H9 (cell line): ENCODE measurements around the gene MRPL14. TPM values are rescaled to one million over a fixed set of nuclear protein-coding genes. Genes with fewer than 3 reads are reported as not detected.

Experiments used
- DNase-seq: peaks from one replicate; pipeline ENCODE4 v3.0.0-alpha.2; 2017
- H2AFZ ChIP-seq: one replicate; pipeline ENCODE4 v1.6.1; 2013; ENCODE audit warnings: mild to moderate bottlenecking, low read length, control low read depth, moderate library complexity
- H2AK5ac ChIP-seq: 2 replicates; pipeline ENCODE4 v1.6.1; 2013; ENCODE audit warnings: low read length, control low read depth, mixed read lengths; ENCODE audit not compliant: insufficient read length
- H2BK120ac ChIP-seq: one replicate; pipeline ENCODE4 v1.6.1; 2013; ENCODE audit warnings: low read depth, mild to moderate bottlenecking, low read length, control low read depth, inconsistent platforms; ENCODE audit not compliant: poor library complexity, severe bottlenecking
- H2BK12ac ChIP-seq: 2 replicates; pipeline ENCODE4 v1.6.1; 2013; ENCODE audit warnings: low read length, control low read depth, mixed read lengths, low read depth; ENCODE audit not compliant: insufficient read length
- H2BK15ac ChIP-seq: 2 replicates; pipeline ENCODE4 v1.6.1; 2013; ENCODE audit warnings: low read depth, low read length, control low read depth
- H2BK20ac ChIP-seq: one replicate; pipeline ENCODE4 v1.6.1; 2013; ENCODE audit warnings: low read depth, mild to moderate bottlenecking, low read length, control low read depth, inconsistent platforms; ENCODE audit not compliant: poor library complexity, severe bottlenecking
- H2BK5ac ChIP-seq: 2 replicates; pipeline ENCODE4 v1.6.1; 2013; ENCODE audit warnings: low read length, control low read depth, mixed read lengths; ENCODE audit not compliant: insufficient read length
- H3K14ac ChIP-seq: 2 replicates; pipeline ENCODE4 v1.6.1; 2013; ENCODE audit warnings: low read length, control low read depth; ENCODE audit not compliant: insufficient read depth
- H3K18ac ChIP-seq: 2 replicates; pipeline ENCODE4 v1.6.1; 2013; ENCODE audit warnings: low read depth, mild to moderate bottlenecking, mixed read lengths, low read length, control low read depth; ENCODE audit not compliant: insufficient read length
- H3K23ac ChIP-seq: 2 replicates; pipeline ENCODE4 v1.6.1; 2013; ENCODE audit warnings: low read length, control low read depth, mixed read lengths, low read depth; ENCODE audit not compliant: insufficient read length
- H3K23me2 ChIP-seq: 2 replicates; pipeline ENCODE4 v1.6.1; 2013; ENCODE audit warnings: low read depth, mild to moderate bottlenecking, mixed read lengths, low read length, control low read depth; ENCODE audit not compliant: insufficient read length, poor library complexity, severe bottlenecking
- H3K27ac ChIP-seq: 2 replicates; pipeline ENCODE4 v1.5.1; 2013; ENCODE audit warnings: low read length, control low read depth, mixed read lengths, low read depth; ENCODE audit not compliant: insufficient read length
- H3K27me3 ChIP-seq: 2 replicates; pipeline ENCODE4 v1.6.1; 2013; ENCODE audit warnings: low read length, control low read depth, inconsistent platforms; ENCODE audit not compliant: insufficient read depth
- H3K4ac ChIP-seq: 2 replicates; pipeline ENCODE4 v1.6.1; 2013; ENCODE audit warnings: low read depth, mild to moderate bottlenecking, control low read depth, inconsistent platforms, low read length, moderate library complexity
- H3K4me1 ChIP-seq: 2 replicates; pipeline ENCODE4 v1.6.1; 2013; ENCODE audit warnings: low read length, control low read depth, inconsistent platforms; ENCODE audit not compliant: insufficient read depth
- H3K4me2 ChIP-seq: 2 replicates; pipeline ENCODE4 v1.6.1; 2013; ENCODE audit warnings: low read length, control low read depth, mixed read lengths; ENCODE audit not compliant: insufficient read length, insufficient read depth
- H3K56ac ChIP-seq: 2 replicates; pipeline ENCODE4 v1.6.1; 2013; ENCODE audit warnings: low read depth, mild to moderate bottlenecking, mixed read lengths, low read length, control low read depth; ENCODE audit not compliant: insufficient read length
- H3K79me1 ChIP-seq: 2 replicates; pipeline ENCODE4 v1.6.1; 2013; ENCODE audit warnings: low read depth, mild to moderate bottlenecking, moderate library complexity, low read length, control low read depth, inconsistent platforms; ENCODE audit not compliant: insufficient read depth, poor library complexity, severe bottlenecking
- H3K79me2 ChIP-seq: 2 replicates; pipeline ENCODE4 v1.6.1; 2013; ENCODE audit warnings: low read length, control low read depth, inconsistent platforms; ENCODE audit not compliant: insufficient read depth
- H3K9ac ChIP-seq: 2 replicates; pipeline ENCODE4 v1.6.1; 2013; ENCODE audit warnings: low read length, control low read depth, mixed read lengths; ENCODE audit not compliant: insufficient read length; ENCODE audit errors: extremely low read depth
- H3K9me3 ChIP-seq: one replicate; pipeline ENCODE4 v1.6.1; 2013; ENCODE audit warnings: low read depth, low read length, inconsistent platforms; ENCODE audit not compliant: control insufficient read depth
- H3T11ph ChIP-seq: one replicate; pipeline ENCODE4 v1.6.1; 2013; ENCODE audit warnings: mild to moderate bottlenecking, low read length, control low read depth, inconsistent platforms
- H4K20me1 ChIP-seq: one replicate; pipeline ENCODE4 v1.6.1; 2013; ENCODE audit not compliant: control insufficient read depth, insufficient read length, insufficient read depth
- H4K5ac ChIP-seq: 2 replicates; pipeline ENCODE4 v1.6.1; 2013; ENCODE audit warnings: low read depth, mild to moderate bottlenecking, mixed read lengths, low read length, control low read depth; ENCODE audit not compliant: insufficient read length
- H4K8ac ChIP-seq: replicated peaks from 2 replicates; pipeline ENCODE4 v1.6.1; 2013; ENCODE audit warnings: low read length, control low read depth, mixed read lengths, low read depth; ENCODE audit not compliant: insufficient read length
- H4K91ac ChIP-seq: 2 replicates; pipeline ENCODE4 v1.6.1; 2013; ENCODE audit warnings: low read depth, mild to moderate bottlenecking, moderate library complexity, mixed read lengths, low read length, control low read depth; ENCODE audit not compliant: insufficient read length
- H3K27ac Mint-ChIP-seq, 3 experiments: 2 replicates in 2 of 3; 3 replicates in 1 of 3; pipeline ENCODE4 v1.8.0; 2020 to 2021; ENCODE audit warnings: mixed read lengths in 3 of 3, mild to moderate bottlenecking in 1 of 3, moderate library complexity in 1 of 3
- H3K27me3 Mint-ChIP-seq: 2 replicates; pipeline ENCODE4 v1.8.0; 2021; ENCODE audit warnings: low read depth, mild to moderate bottlenecking, moderate library complexity, mixed read lengths
- H3K36me3 Mint-ChIP-seq, 3 experiments: 2 replicates in 2 of 3; 3 replicates in 1 of 3; pipeline ENCODE4 v1.8.0; 2020 to 2021; ENCODE audit warnings: low read depth in 3 of 3, mixed read lengths in 3 of 3; ENCODE audit not compliant: insufficient read depth in 1 of 3
- H3K4me1 Mint-ChIP-seq, 2 experiments: 2 replicates each; pipeline ENCODE4 v1.8.0; 2020; ENCODE audit warnings: mixed read lengths in 2 of 2
- H3K4me3 Mint-ChIP-seq, 2 experiments: 2 replicates in 1 of 2; 3 replicates in 1 of 2; pipeline ENCODE4 v1.8.0; 2020 to 2021; ENCODE audit warnings: mild to moderate bottlenecking in 2 of 2, mixed read lengths in 2 of 2, moderate library complexity in 1 of 2
- H3K9me3 Mint-ChIP-seq, 2 experiments: 2 replicates in 1 of 2; 3 replicates in 1 of 2; pipeline ENCODE4 v1.8.0; 2020; ENCODE audit warnings: mild to moderate bottlenecking in 2 of 2, mixed read lengths in 2 of 2, moderate library complexity in 1 of 2
- CTCF ChIP-seq: fragments of 200-600 bp; sonication (generic); conservative IDR thresholded peaks from 3 replicates; pipeline ENCODE4 v1.8.0; 2021; ENCODE audit warnings: antibody characterized with exemption, mild to moderate bottlenecking
- WGBS: extraction: QIAGEN DNeasy Blood & Tissue Kit; methylation state at CpG from one replicate; pipeline ENCODE4 v1.1.7; 2013; ENCODE audit warnings: missing lambda C conversion rate, low lambda C conversion rate, mixed read lengths; ENCODE audit not compliant: insufficient read length; ENCODE audit errors: extremely low coverage; 5-methylcytosine and 5-hydroxymethylcytosine counted together
- total RNA-seq: library from RNA; stranded (reverse); gene quantifications from 2 replicates; pipeline ENCODE4 v1.2.1, GENCODE V29; 2021

The MRPL14 gene
- total RNA-seq, 1 experiment from 2014 or later = 80.1 TPM

GRCh38 chr6:44169154-44169553 lies 41.9 kb upstream of the MRPL14 start:
- H3K23me2 ChIP-seq = no peaks in the 10 kb centered on the region
- H2BK20ac ChIP-seq = no peak overlapping the region
- no peak overlapping the region for H2BK12ac ChIP-seq
- H3K79me2 ChIP-seq = no peaks in the 10 kb centered on the region
- no peak overlapping the region for H3K9ac ChIP-seq
- Mint-ChIP-seq H3K27ac (no peak overlapping the region; a peak in 1 of 7 replicates), H3K4me1 (peaks cover 28 to 37% of the 10 kb centered on the region in 2 experiments), H3K4me3 (no peak overlapping the region), H3K9me3 (no peaks in the 10 kb centered on the region), H3K27me3 (peaks cover 8% of the 10 kb centered on the region), H3K36me3 (no peaks in the 10 kb centered on the region)
- TF ChIP-seq CTCF = no peak
- H3K4ac ChIP-seq = no peak overlapping the region
- H3K79me1 ChIP-seq = no peaks in the 10 kb centered on the region
- WGBS = no CpG with 5 or more reads among the region's 9 CpGs
- H3K23ac ChIP-seq = no peak overlapping the region
- H3K27me3 ChIP-seq = no peaks in the 10 kb centered on the region
- no peak overlapping the region for H4K5ac ChIP-seq
- no peak overlapping the region for H4K8ac ChIP-seq
- H3K9me3 ChIP-seq = no peaks in the 10 kb centered on the region
- H2BK120ac ChIP-seq = no peak overlapping the region
- H2AFZ ChIP-seq = no peak overlapping the region
- no peak overlapping the region for H2BK5ac ChIP-seq
- no peak overlapping the region for H3K56ac ChIP-seq
- H3K27ac ChIP-seq = no peak overlapping the region
- no peak overlapping the region for H2BK15ac ChIP-seq
- H3K4me1 ChIP-seq = peaks cover 10% of the 10 kb centered on the region; the same call in 1 of the 2 replicates
- H2AK5ac ChIP-seq = no peak overlapping the region
- H3T11ph ChIP-seq = no peak overlapping the region
- H3K14ac ChIP-seq = no peak overlapping the region
- no peak overlapping the region for H3K4me2 ChIP-seq
- H3K18ac ChIP-seq = no peak overlapping the region
- H4K20me1 ChIP-seq = peaks cover 3% of the 10 kb centered on the region
- H4K91ac ChIP-seq = no peak overlapping the region
- DNase-seq = no peak
